Activated gamma-delta T cell (primary cell): ENCODE data around the gene PPP5C.
"Not testable (repeated sequence)": the region's sequence is repeated elsewhere in the genome, so short reads cannot be mapped to it uniquely, and the experiment has no call there.

Experiments used
- DNase-seq: peaks from one replicate; lab custom pipeline; 2025; lab: John Stamatoyannopoulos, UW

PPP5C gene

GRCh38 chr19:46386151-46386550 is 39.3 kb downstream of the PPP5C start:
- no peak for DNase-seq

- DNase-seq: no peak
Observed at GRCh38 chr19:46386996-46387712, 40.3 kb downstream of the PPP5C start.

- DNase-seq: no peak
Observed at GRCh38 chr19:46387713-46388130, 40.8 kb downstream of the PPP5C start.

GRCh38 chr19:46388311-46389095 is 41.6 kb downstream of the PPP5C start:
- DNase-seq: no peak

- DNase-seq: no peak
Observed at GRCh38 chr19:46390121-46390858, 43.4 kb downstream of the PPP5C start.

GRCh38 chr19:46390866-46391265 is 44.0 kb downstream of the PPP5C start:
- no peak for DNase-seq

- no peak for DNase-seq
Observed at GRCh38 chr19:46391296-46392251, 44.7 kb downstream of the PPP5C start.

- DNase-seq: no peak
Observed at GRCh38 chr19:46392252-46392801, 45.4 kb downstream of the PPP5C start.

GRCh38 chr19:46392837-46393236 is 46.0 kb downstream of the PPP5C start:
- DNase-seq: no peak

- no peak for DNase-seq
Observed at GRCh38 chr19:46393456-46394401, 46.8 kb downstream of the PPP5C start.

GRCh38 chr19:46394402-46394797 is 47.5 kb downstream of the PPP5C start:
- DNase-seq: no peak

- DNase-seq: not testable (repeated sequence)
Observed at GRCh38 chr19:46397801-46398479, 51.1 kb downstream of the PPP5C start.

GRCh38 chr19:46402725-46403124 is 55.8 kb downstream of the PPP5C start:
- no peak for DNase-seq

GRCh38 chr19:46404055-46404752 is 57.3 kb downstream of the PPP5C start:
- DNase-seq: no peak

- no peak for DNase-seq
Observed at GRCh38 chr19:46404753-46405468, 58.0 kb downstream of the PPP5C start.

- no peak for DNase-seq
Observed at GRCh38 chr19:46406976-46407375, 60.1 kb downstream of the PPP5C start.

- DNase-seq: no peak
Observed at GRCh38 chr19:46407856-46408663, 61.2 kb downstream of the PPP5C start.
